ENCODE measurements around the gene SLCO1B1. TPM values are rescaled to one million over a fixed set of nuclear protein-coding genes. Genes with fewer than 3 reads are reported as not detected.

Gene SLCO1B1
- total RNA-seq, 1 experiment from 2014 or later = not detected

GRCh38 chr12:21248679-21249078 lies 117.7 kb downstream of the SLCO1B1 start:
- no TSS peak for BruUV-seq (replicated peaks)
- Mint-ChIP-seq H3K27ac (ENCODE audit: low read depth, unreplicated experiment) (no peak overlapping the region), H3K4me3 (ENCODE audit: unreplicated experiment) (no peak overlapping the region), H3K9me3 (ENCODE audit: unreplicated experiment) (no peaks in the 10 kb centered on the region), H3K4me1 (ENCODE audit: insufficient read depth, unreplicated experiment) (no peaks in the 10 kb centered on the region), H3K27me3 (ENCODE audit: insufficient read depth, unreplicated experiment) (peaks cover 38% of the 10 kb centered on the region), H3K36me3 (ENCODE audit: insufficient read depth, unreplicated experiment) (no peaks in the 10 kb centered on the region)
- TF ChIP-seq CTCF (IDR thresholded peaks at IDR 0.05; ENCODE audit: unreplicated experiment) = peak; percentile 25
- ChIA-PET CTCF (interaction anchor here (0.5 to 2.2 kb wide), 17 partner anchors 13 to 742 kb away, joined by 3 to 23 read pairs (median 4); no protein-coding TSS in a partner anchor), POLR2A (no interaction called here)
- intact Hi-C loops (cut with micrococcal nuclease) = loop anchor here (1.0 to 10.0 kb wide), 2 partner anchors 432 to 766 kb away; no protein-coding TSS in a partner anchor
- DNase-seq (ENCODE audit: unreplicated experiment) = peak; percentile 16

GRCh38 chr12:21252070-21252469 lies 121.1 kb downstream of the SLCO1B1 start:
- Mint-ChIP-seq H3K9me3 (ENCODE audit: unreplicated experiment) (no peaks in the 10 kb centered on the region), H3K27me3 (ENCODE audit: insufficient read depth, unreplicated experiment) (peaks cover 28% of the 10 kb centered on the region), H3K27ac (ENCODE audit: low read depth, unreplicated experiment) (no peak overlapping the region), H3K4me1 (ENCODE audit: insufficient read depth, unreplicated experiment) (no peaks in the 10 kb centered on the region), H3K36me3 (ENCODE audit: insufficient read depth, unreplicated experiment) (no peaks in the 10 kb centered on the region), H3K4me3 (ENCODE audit: unreplicated experiment) (no peak overlapping the region)
- DNase-seq (ENCODE audit: unreplicated experiment) = no peak
- POLR2A ChIA-PET = no interaction called here
- TF ChIP-seq CTCF (IDR thresholded peaks at IDR 0.05; ENCODE audit: unreplicated experiment) = no peak
- BruUV-seq (replicated peaks) = no TSS peak
- intact Hi-C loops (cut with micrococcal nuclease) = no loop called here
- CTCF ChIA-PET = interaction anchor here (1.2 kb wide), 1 partner anchor 11 kb away, joined by 3 read pairs; no protein-coding TSS in a partner anchor

GRCh38 chr12:21257172-21257571 lies 126.2 kb downstream of the SLCO1B1 start:
- POLR2A ChIA-PET = no interaction called here
- Mint-ChIP-seq H3K27ac (ENCODE audit: low read depth, unreplicated experiment) (no peak overlapping the region), H3K9me3 (ENCODE audit: unreplicated experiment) (peaks cover 16% of the 10 kb centered on the region), H3K36me3 (ENCODE audit: insufficient read depth, unreplicated experiment) (no peaks in the 10 kb centered on the region), H3K4me3 (ENCODE audit: unreplicated experiment) (no peak overlapping the region), H3K4me1 (ENCODE audit: insufficient read depth, unreplicated experiment) (no peaks in the 10 kb centered on the region), H3K27me3 (ENCODE audit: insufficient read depth, unreplicated experiment) (peaks cover 39% of the 10 kb centered on the region)
- TF ChIP-seq CTCF (IDR thresholded peaks at IDR 0.05; ENCODE audit: unreplicated experiment) = no peak
- no peak for DNase-seq (ENCODE audit: unreplicated experiment)
- BruUV-seq (replicated peaks) = no TSS peak
- intact Hi-C loops (cut with micrococcal nuclease) = no loop called here
- CTCF ChIA-PET = no interaction called here

- no peak overlapping the region for H3K27ac Mint-ChIP-seq (ENCODE audit: low read depth, unreplicated experiment)
- BruUV-seq (replicated peaks) = no TSS peak
- CTCF ChIA-PET = no interaction called here
- H3K36me3 Mint-ChIP-seq (ENCODE audit: insufficient read depth, unreplicated experiment) = no peaks in the 10 kb centered on the region
- no peaks in the 10 kb centered on the region for H3K4me1 Mint-ChIP-seq (ENCODE audit: insufficient read depth, unreplicated experiment)
- TF ChIP-seq CTCF (IDR thresholded peaks at IDR 0.05; ENCODE audit: unreplicated experiment) = no peak
- H3K9me3 Mint-ChIP-seq (ENCODE audit: unreplicated experiment) = peaks cover 17% of the 10 kb centered on the region
- H3K4me3 Mint-ChIP-seq (ENCODE audit: unreplicated experiment) = no peak overlapping the region
- DNase-seq (ENCODE audit: unreplicated experiment) = no peak
- H3K27me3 Mint-ChIP-seq (ENCODE audit: insufficient read depth, unreplicated experiment) = peaks cover 29% of the 10 kb centered on the region
- intact Hi-C loops (cut with micrococcal nuclease) = no loop called here
- POLR2A ChIA-PET = no interaction called here
Measured at GRCh38 chr12:21264232-21264631, 133.2 kb downstream of the SLCO1B1 start.

Data from MCF 10A (cell line).